NCI-H2081 (cell line): ENCODE data around the gene EVX2.

Source experiments
- DNase-seq, 2 experiments: peaks; one replicate each; lab custom pipeline; 2025; lab: John Stamatoyannopoulos, UW

Gene EVX2

DNA sequence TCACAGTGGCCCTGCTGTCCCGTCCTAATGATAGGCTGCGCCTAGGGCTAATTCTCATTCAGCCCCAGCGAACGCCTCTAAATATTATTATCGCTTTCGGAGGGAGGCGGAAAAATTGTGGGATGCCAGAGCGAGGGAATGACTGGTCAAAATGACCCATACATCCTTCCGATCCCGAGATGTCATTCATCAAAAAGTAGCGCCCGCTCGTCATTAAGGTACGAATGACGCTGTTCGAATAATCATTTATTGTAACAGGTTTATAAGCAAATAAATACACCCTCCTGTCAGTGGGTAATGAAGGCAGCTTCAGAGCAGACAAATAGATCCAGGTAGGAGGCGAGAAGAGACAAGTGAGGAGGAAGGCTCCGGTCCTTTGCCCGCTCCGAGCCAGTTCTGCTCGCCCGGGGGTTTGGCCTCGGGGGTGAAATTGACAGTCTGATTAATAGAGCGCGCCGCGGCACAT is at the start of gene EVX2:
EVX2 (minus strand) TSS at position 167 of the 466 bp plus-strand sequence. CDS start 186 bp downstream, outside the sequence.
- DNase-seq: no peak

DNA sequence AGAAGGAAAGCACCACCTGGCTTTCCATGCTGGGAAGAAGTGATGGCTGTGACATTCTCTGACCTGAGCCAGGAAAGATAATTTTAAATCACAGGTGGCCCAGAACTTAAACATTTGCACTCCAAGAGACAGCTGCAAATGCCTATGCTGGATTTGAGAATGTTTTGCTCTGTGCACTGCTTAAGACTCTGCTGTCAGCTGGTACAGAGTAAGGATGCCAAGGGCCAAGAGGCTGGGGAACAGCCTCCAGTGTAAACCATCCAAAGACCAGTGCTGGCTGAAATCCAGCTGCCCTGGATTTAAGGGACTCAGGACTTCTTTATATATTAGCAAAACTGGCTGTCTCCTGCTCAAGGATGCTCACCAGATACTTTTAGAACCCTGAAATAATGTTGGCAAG is 49.6 kb upstream of the EVX2 start:
- DNase-seq: no peak

DNA sequence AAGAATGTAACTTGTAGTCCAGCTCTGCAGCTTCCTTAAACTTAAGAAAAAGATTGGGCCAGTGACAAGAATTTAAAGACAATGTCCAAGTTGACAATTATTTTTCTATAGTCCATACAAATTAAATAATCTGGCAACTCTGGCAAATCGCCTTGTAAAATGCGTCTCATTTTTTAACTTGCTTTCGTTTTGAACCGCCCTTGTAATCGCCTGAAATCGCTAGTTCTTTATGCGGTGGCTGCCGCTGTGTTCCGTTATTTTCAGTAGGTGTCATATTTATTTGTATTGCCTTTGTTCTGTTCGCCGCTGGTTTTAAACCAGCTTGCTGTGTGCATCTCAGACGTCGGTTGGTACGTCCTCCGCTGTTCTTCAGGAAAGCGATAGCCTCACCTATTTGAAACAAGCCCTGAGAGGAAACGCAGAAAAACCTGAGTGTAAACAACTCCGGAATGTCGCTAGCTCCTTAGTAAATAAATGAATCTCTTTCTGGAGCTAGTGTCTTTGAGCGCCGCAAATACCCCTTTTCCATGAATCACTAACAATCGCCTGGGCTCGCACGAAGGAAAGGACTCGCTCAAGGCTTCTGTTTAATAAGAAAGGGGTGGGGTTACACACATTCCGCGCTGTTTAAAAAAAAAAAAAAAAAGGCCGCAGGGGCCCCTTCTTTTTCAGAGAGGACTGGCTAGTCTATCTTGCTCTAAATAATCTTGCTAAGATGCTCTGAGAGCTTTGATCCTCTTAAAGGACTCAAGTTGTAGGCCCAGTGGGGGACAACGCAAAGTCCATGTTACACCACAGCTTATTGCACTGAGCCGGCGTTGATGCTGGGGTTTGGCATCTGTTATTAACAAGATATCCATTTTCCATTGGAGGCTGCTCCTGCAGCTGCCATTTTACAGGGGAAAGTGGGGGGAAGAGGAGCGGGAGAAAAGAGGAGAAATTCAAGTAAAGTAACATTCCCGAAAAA is 48.7 kb upstream of the EVX2 start:
- DNase-seq: no peak

DNA sequence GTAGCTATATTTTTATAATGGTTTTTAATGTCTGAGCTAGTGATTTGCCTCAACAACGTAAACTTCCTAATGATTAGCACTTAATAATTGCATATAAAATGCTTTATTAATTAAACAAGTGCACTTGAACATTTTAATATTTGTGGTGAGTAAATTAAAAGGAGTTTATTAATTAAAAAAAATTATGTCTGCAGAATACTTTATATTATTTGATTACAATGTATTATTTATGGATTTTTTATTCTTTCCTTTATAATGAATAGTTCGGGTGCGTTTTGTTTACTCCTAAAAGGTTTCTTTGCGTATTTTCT is 48.0 kb upstream of the EVX2 start:
- DNase-seq: no peak

DNA sequence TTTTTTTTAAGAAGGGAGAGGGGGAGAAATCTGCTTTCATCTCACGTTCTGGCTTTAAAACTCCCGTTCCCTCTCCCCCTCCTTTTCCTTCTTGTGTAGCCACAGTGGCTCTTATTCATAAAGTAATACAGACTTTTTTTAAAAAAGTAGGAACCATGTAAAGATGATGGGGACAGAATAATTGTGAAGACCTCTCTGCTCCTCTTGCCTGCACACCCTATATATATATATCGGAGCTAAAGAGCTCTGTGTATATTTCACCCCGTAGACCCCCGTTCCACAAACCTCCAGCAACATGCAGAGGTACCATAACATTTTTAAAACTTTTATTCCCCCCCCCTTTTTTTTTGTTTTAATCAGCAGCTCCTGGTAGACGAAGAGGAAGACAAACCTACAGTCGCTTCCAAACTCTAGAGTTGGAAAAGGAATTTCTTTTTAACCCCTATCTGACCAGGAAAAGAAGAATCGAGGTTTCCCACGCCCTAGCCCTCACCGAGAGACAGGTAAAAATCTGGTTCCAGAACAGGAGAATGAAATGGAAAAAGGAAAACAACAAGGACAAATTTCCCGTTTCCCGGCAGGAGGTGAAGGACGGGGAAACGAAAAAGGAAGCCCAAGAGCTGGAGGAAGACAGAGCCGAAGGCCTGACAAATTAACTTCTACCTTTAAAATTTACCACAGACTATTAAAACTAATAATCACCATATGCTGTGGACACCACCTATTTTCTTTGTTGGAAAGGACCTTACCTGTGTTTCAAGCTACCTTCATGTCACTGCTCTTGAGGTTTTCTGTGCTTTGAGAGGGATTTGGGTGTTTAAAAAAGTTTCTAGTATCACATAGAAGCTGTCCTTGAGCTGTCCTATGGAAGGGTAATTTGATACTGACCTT is 47.4 kb upstream of the EVX2 start:
- DNase-seq: no peak

DNA sequence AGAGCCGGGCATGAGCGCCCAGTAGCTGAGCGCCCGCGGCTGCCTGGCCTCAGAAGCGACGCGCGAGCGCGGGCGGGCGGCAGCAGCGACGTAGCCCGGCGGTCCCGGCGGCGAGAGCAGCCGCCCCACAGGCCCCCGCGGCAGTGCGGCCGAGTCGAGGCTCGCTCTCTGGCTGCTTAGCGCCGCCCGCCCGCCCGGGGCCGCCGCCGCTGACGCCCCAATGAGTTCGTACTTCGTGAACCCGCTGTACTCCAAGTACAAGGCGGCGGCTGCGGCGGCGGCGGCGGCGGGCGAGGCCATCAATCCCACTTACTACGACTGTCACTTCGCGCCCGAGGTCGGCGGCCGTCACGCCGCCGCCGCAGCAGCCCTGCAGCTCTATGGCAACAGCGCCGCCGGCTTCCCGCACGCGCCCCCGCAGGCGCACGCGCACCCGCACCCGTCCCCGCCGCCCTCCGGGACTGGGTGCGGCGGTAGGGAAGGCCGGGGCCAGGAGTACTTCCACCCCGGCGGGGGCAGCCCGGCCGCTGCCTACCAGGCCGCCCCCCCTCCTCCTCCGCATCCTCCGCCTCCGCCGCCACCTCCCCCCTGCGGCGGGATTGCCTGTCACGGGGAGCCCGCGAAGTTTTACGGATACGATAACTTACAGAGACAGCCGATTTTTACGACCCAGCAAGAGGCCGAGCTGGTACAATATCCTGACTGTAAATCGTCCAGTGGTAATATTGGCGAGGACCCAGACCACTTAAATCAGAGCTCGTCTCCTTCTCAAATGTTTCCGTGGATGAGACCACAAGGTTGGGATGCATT is 46.6 kb upstream of the EVX2 start:
- DNase-seq: peak; percentile 49 to 76

DNA sequence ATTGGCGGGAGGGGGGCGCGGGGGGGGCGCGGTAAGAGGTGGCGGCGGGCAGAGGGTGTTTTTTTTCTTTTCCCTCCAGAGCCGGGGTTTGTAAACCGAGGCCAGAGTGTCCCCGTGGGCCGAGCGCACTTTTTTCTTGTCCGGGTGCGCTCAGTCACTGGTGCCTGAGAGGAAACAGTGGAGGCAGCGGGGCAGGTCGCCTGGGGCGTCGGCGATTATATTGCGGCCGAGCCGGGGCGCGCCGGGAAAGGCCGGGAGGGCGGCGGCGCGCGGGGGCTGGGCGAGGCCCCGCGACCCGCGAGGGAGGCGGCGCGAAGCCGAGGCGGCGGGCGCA is 46.0 kb upstream of the EVX2 start:
- DNase-seq: peak in 1 of 2 experiments; percentile 42

DNA sequence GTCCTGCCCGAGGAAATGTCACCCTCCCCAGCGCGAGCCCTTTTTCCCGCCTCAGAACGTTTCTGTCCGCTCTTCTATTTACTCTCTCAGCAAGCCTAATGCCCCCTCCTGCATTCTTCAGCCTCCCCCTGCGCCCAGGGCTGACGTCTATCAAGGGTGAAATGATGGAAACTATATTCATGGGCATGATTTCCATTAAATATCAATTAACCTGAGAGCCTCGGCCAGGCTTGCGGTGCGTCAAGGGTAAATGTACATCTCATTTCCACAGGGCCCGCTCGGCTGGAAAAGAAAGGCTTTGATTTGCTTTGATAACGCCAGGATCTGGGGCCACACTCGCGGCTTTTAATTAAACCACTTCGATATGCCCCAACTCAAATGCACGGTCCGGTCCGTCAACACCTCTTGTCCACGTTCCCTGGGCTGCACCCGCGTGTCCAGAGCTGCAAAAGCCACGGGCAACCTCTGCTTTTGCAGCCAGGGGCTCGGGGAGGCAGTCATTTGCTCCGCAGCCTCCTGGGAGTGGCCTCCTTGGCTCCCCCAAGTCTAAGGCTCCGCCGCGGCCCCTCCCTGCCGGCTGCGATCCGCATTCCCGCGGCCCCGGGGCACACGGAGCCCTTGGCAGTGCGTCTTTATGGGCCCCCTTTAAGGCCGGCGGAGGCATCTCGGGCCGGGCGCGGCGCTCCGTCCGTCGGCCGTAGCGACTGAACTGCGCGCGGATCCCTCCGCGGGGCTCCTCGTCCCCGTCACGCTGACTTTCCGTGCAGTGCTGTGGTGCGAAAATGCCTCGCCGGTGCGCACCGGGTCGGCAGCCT is 45.4 kb upstream of the EVX2 start, which contains the start of gene HOXD8:
HOXD8 (plus strand) TSS at position 724 of the 815 bp plus-strand sequence. CDS start 662 bp downstream, outside the sequence.
- peak; percentile 79 to 92 for DNase-seq

DNA sequence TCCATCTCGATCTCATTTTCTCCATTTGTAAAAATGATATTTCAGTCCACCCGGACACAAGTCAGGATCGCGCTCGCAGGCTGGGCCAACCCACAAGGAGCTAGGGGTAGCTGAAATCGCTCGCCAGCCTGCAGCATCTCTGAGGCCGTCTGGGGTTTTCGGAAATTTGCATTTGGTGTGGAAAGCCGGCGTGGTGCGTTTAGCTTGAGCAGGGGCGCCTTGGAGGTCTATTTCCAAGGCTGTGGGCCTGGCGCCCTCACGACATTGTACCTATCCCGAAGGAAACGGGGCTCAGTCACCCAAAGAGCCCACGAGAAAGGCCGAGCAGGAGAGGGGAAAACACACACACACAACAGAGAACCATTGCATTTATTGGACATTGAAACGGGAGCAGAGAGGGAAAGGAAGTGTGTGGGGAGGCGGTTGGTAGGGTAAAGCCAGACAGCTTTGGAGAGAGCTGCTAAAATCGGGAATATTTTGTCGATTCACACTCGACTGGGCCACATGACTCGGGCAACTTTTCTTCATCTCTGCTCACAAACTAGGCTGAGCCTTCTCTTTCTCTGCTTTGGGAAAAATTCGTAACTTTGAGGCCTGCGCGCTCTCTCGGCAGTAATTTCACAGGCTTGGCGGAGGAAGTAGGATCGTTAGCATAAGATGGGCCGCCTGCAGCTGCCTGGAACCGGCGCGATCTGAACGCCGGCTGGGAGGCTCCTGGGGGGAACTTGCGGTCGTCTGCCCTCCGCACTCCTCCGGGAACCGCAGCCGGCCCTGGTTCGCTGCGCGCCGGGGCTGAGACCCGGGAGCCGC is 44.6 kb upstream of the EVX2 start:
- peak in 1 of 2 experiments; percentile 21 for DNase-seq

DNA sequence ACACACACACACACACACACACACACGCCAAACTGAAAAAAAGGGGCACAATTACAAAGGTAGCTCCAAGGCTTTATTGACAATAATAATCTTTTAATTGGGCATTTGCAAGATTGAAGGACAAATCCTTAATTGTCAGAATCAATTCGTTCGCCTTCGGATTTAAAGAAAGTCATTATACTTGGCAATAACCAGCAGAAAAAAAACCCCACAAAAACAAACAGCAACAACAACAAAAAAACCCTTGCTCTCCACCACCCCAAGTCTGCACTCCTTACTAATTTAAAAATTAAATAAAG is 44.0 kb upstream of the EVX2 start:
- no peak for DNase-seq

DNA sequence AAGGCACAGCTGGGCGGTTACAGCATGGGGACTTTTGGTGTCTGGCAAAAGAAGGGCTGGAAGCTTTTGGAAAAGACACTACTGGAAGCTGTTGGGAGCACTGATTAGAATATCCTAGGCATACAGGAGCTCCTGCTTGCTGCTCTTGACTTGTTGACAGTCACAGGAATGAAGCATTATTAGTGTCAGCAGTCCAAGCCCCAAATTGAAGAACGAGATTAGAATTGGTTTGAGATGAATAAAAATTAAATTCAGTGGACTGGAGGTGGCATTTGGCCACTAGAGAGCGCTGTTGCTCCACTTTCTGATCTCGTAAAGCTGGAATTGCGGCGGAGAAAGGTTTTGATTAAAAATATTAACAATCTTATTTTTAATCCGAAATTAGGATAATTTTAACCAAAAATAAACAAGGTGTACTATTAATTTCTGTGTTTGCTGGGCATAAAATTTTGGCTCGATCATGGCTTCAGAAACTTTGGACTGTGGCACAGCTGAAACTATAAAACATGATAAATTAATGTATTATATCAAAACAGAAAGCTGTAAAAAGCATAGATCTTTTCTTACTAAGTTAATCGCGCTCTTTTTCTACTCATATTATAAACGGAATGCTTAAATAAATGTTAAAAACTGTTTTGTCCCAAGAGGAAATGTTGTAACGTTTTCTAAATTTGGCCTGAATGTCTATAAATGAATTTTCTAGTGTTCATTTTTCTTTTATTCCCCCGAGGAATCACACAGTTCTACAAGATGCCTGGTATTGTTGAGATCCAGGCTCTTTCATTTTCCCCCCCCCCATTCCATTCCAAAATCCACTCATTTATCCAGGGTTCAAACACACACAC is 43.4 kb upstream of the EVX2 start:
- peak; percentile 60 to 64 for DNase-seq

DNA sequence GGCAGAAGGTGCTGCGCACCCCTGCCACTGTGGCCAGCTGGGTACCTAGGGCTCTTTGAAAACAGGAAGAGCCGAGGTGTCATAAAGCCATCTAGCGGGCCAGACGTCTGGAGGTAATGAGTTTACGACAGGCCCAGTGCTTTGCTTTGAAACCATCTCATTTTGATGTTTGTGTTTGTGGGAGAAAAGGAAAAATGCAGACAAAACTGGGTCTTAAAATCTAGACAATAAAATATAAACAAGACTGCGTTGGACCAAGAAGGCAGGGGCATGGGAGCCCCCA is 42.0 kb upstream of the EVX2 start:
- no peak for DNase-seq

DNA sequence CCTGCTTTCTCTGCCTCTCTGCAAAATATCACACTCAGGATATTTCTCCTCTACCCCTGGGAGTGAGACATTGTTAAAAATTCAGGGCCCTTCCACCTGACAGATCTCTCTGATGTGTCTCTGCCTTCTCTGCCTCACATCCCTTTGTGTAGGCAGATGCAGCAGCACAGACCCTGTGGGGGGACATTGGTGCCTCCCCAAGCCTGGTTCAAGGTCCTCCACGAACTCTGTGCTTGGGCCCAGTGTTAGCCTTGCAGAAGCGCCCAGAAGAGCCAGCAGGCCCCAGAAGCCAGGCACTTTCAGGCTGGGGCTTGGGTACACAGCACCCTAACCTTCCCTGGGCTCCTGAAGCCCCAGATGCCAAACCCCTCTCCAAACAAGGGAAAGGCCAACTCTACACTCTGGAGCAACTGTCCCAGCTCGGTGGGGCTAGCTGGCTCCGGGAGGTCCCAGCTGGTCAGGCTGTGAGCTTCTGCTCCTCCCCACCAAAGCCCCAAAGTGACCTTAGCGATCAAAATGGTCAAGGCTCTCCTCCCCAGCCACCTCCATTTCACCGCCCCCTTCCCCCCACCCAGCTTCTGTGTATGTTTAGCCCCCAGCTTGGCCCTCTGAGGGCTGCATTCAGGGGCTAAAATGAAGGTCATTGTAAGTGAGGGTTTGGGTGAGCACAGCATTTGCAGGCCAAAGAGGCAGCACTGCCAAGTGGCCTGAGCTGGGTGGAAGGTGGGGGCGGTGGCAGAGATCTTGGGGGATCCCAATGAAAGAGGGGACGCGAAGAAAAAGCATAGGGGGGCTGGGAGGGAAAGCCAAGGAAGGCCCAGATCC is 41.4 kb upstream of the EVX2 start:
- DNase-seq: no peak

DNA sequence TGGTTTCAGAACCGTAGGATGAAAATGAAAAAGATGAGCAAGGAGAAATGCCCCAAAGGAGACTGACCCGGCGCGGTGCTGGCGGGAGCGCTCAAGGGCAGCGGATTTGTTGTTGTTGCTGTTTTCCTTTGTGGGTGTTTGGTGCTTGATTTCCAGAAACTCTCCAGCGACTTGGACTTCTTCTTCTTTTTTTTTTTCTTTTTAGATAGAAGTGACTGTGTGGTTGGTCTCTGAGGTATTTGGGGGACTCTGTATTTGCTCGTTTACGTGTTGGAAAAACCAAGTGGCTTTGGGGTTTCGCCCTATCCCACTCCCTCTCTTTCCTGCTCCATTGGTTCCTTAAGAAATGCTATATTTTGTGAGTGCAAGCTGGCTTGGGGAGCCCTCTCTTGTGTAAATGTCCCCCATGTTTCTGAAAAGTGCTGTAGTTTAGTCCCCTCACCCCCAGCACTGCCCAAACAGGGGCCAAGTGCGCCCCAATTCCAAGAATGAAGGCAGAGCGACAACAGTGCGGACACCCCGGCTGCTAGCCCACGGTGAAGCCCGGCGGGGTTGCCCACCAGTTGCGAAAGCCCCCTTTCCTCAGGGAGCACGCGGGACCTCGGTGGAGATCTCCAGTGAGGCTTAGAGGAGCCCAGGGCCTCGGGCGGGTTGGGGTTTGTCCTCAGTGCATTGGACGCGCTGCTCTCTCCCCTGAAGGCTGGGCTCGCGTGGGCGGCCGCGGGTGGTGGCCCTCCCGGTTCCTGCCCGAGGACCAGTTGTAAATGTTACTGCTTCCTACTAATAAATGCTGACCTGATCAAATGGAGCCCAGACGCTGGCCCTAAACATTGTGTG is 40.6 kb upstream of the EVX2 start:
- no peak for DNase-seq

DNA sequence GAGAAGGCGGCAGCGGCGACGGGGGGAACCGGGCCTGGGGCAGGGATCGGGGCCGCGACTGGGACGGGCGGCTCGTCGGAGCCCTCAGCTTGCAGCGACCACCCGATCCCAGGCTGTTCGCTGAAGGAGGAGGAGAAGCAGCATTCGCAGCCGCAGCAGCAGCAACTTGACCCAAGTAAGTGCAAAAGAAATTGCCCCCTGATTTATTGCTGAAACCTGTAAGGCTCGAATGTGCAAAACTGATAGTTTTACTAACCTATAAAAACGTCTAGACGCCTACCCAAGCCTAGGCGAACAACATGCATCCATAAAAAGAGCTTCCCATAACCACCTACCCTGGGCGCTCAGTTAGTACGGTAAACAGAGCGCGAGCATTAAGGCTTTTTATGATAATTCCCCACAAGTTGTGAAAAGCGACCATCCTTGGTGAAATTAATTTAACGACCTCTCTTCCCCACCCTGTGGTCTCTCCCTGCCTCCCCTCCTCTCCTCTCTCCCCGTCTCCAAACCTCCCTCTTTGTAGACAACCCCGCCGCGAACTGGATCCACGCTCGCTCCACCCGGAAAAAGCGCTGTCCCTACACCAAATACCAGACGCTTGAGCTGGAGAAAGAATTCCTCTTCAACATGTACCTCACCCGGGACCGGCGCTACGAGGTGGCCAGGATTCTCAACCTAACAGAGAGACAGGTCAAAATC is 39.8 kb upstream of the EVX2 start:
- no peak for DNase-seq

DNA sequence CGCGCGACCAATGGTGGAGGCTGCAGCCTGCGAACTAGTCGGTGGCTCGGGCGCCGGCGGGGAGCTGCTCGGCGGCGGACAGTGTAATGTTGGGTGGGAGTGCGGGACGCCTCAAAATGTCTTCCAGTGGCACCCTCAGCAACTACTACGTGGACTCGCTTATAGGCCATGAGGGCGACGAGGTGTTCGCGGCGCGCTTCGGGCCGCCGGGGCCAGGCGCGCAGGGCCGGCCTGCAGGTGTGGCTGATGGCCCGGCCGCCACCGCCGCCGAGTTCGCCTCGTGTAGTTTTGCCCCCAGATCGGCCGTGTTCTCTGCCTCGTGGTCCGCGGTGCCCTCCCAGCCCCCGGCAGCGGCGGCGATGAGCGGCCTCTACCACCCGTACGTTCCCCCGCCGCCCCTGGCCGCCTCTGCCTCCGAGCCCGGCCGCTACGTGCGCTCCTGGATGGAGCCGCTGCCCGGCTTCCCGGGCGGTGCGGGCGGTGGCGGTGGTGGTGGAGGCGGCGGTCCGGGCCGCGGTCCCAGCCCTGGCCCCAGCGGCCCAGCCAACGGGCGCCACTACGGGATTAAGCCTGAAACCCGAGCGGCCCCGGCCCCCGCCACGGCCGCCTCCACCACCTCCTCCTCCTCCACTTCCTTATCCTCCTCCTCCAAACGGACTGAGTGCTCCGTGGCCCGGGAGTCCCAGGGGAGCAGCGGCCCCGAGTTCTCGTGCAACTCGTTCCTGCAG is 39.1 kb upstream of the EVX2 start, which contains the start of gene HOXD9:
HOXD9 (plus strand) TSS at position 37 of the 728 bp plus-strand sequence; CDS start at position 87, 50 bp downstream.
- peak in 1 of 2 experiments; percentile 20 for DNase-seq
